Right atrium auricular region (tissue), 2 donors: Measurements from ENCODE around the gene EIF5AL1. TPM values are rescaled to one million over a fixed set of nuclear protein-coding genes. Genes with fewer than 3 reads are reported as not detected.

Source experiments
- DNase-seq: peaks from one replicate; pipeline ENCODE4 v3.0.0-alpha.2; 2019; ENCODE audit warnings: low spot score
- H3K27ac ChIP-seq, 2 donors: fragments of 200-600 bp; sonication (generic); 1 replicate in 1 of 2; 2 replicates in 1 of 2; pipeline ENCODE4 v1.5.1; 2016 to 2019
- H3K27me3 ChIP-seq, 2 donors: fragments of 200-600 bp; sonication (generic); one replicate each; pipeline versions ENCODE4 v1.5.1 to v1.6.0; 2017 to 2019
- H3K36me3 ChIP-seq: fragments of 200-600 bp; sonication (generic); one replicate; pipeline ENCODE4 v1.5.1; 2016
- H3K4me1 ChIP-seq, 2 donors: fragments of 200-600 bp; sonication (generic); one replicate each; pipeline versions ENCODE4 v1.5.1 to v1.6.0; 2017 to 2019
- H3K4me3 ChIP-seq, 2 donors: fragments of 200-600 bp; sonication (generic); 1 replicate in 1 of 2; 2 replicates in 1 of 2; pipeline ENCODE4 v1.5.1; 2017 to 2019; ENCODE audit warnings: mild to moderate bottlenecking in 1 of 2, moderate library complexity in 1 of 2
- H3K9me3 ChIP-seq, 2 donors: fragments of 200-600 bp; sonication (generic); one replicate each; pipeline ENCODE4 v1.5.1; 2019
- CTCF ChIP-seq, 2 donors: fragments of 200-600 bp; sonication (generic); IDR thresholded peaks; one replicate each; pipeline ENCODE4 v1.5.1; 2019; ENCODE audit warnings: antibody characterized with exemption in 2 of 2
- total RNA-seq, 2 donors: library from RNA; depleted of rRNA; stranded (reverse); fragments of >200 nt; gene quantifications; one replicate each; pipeline ENCODE4 v1.1.0, GENCODE V29; 2016

Gene EIF5AL1
- total RNA-seq, 2 donors from 2014 or later, result 0.08 TPM; not detected in 1

GRCh38 chr10:79488870-79489269 lies 23.5 kb upstream of the EIF5AL1 start:
- H3K9me3 ChIP-seq, result no peaks in the 10 kb centered on the region
- DNase-seq, result no peak
- no peak overlapping the region for H3K4me3 ChIP-seq
- no peaks in the 10 kb centered on the region for H3K36me3 ChIP-seq
- no peaks in the 10 kb centered on the region for H3K27me3 ChIP-seq
- no peak for TF ChIP-seq CTCF (IDR thresholded peaks at IDR 0.05)
- H3K4me1 ChIP-seq, result peaks cover 0 to 34% of the 10 kb centered on the region in 2 donors
- peak overlapping the region; percentile 49 to 68 for H3K27ac ChIP-seq

- TF ChIP-seq CTCF (IDR thresholded peaks at IDR 0.05), result no peak
- Histone ChIP-seq H3K4me3 (no peak overlapping the region), H3K27me3 (no peaks in the 10 kb centered on the region), H3K9me3 (no peaks in the 10 kb centered on the region), H3K27ac (peak overlapping the region in 1 of 2 donors; percentile 29), H3K4me1 (peaks cover 0 to 25% of the 10 kb centered on the region in 2 donors), H3K36me3 (no peaks in the 10 kb centered on the region)
- no peak for DNase-seq
Observed at GRCh38 chr10:79490400-79491142, 21.8 kb upstream of the EIF5AL1 start.

- H3K27me3 ChIP-seq, result no peaks in the 10 kb centered on the region
Observed at GRCh38 chr10:79491143-79491835, 21.0 kb upstream of the EIF5AL1 start.

GRCh38 chr10:79492256-79492655 lies 20.1 kb upstream of the EIF5AL1 start:
- no peak overlapping the region for H3K4me3 ChIP-seq
- H3K4me1 ChIP-seq, result peaks cover 0 to 23% of the 10 kb centered on the region in 2 donors
- H3K27ac ChIP-seq, result no peak overlapping the region
- peak; percentile 50 for DNase-seq
- no peak for TF ChIP-seq CTCF (IDR thresholded peaks at IDR 0.05)
- no peaks in the 10 kb centered on the region for H3K36me3 ChIP-seq
- no peaks in the 10 kb centered on the region for H3K9me3 ChIP-seq
- no peaks in the 10 kb centered on the region for H3K27me3 ChIP-seq

More at GRCh38 chr10:79491143-79491835, 21.0 kb upstream of the EIF5AL1 start:
- peak; percentile 51 for DNase-seq
- no peak for TF ChIP-seq CTCF (IDR thresholded peaks at IDR 0.05)
- peaks cover 0 to 25% of the 10 kb centered on the region in 2 donors for H3K4me1 ChIP-seq
- H3K9me3 ChIP-seq, result no peaks in the 10 kb centered on the region
- H3K36me3 ChIP-seq, result no peaks in the 10 kb centered on the region
- H3K4me3 ChIP-seq, result no peak overlapping the region
- no peak overlapping the region for H3K27ac ChIP-seq

- no peak for TF ChIP-seq CTCF (IDR thresholded peaks at IDR 0.05)
- Histone ChIP-seq H3K36me3 (no peaks in the 10 kb centered on the region), H3K27me3 (no peaks in the 10 kb centered on the region), H3K27ac (no peak overlapping the region), H3K9me3 (no peaks in the 10 kb centered on the region), H3K4me1 (peaks cover 0 to 18% of the 10 kb centered on the region in 2 donors), H3K4me3 (no peak overlapping the region)
- no peak for DNase-seq
Observed at GRCh38 chr10:79492839-79493238, 19.5 kb upstream of the EIF5AL1 start.
